Activated T-cell treated with anti-CD3 and anti-CD28 coated beads for 1 hour (primary cell): ENCODE results near the gene CDH23.

Experiments used
- DNase-seq: peaks from one replicate; pipeline ENCODE4 v3.0.0-alpha.2; 2020; ENCODE audit warnings: low read depth

CDH23 gene

DNA sequence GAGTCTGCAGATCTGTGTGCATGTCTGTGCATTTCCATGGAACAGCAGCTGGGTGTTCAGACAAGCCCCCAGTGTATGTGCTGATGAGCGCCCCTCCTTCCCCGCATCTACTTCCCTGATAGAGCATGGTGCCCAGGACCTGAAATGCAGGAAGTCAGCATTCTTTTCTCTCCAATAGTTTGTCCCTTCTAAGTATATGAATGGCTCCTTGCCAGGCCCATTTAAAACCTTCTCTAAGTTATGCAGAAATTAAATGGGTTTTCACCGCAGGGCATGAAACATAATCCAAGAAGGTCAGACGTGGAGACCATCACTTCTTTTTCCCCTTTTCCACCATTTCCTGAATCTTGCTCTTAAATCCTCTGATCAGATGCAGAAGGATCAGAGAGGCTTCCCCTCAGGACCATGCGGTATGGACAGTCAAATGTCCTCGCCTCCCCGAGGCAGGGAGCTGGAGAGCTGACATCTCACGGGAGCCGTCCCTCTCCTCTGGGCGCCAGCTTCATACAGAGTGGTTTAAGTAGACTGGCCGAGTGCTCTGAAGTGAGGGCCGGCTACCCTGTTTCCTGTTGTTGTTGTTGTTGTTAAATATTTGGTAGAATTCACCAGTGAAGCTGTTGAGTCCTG is 167.6 kb downstream of the CDH23 start:
- DNase-seq: no peak

DNA sequence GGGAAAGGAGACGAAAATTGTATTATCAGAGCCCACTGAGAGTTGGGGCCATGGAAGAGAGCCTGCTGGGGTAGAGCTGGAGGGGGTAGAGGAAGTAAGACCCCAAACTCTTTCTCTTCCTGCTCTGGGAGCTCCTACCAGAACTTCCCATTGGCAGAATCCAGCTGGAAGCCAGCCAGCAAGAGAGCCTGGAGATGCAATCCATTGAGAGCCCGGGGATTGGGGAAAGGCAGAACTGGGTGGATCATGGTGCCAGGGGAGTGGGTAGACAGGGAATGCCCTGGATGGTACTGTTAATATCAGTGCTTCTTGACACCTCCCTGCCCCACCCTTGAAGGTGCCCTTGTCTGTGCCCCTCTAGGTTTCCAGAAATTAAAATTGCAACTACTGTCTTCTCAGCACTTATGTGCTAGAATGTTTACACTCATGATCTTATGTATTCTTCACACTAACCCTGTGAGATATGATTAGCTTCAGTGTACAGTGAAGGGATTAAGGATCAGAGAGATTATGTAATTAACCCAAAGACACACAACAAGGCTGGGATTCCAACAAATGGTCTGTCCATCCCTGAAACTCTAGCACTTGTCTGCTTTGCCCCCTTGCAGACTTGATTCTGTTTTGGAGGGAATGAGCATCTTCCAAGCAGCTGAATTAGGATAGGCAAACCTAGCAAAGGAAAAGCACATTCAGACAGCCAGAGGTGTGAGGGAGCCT is 168.7 kb downstream of the CDH23 start:
- DNase-seq: no peak

DNA sequence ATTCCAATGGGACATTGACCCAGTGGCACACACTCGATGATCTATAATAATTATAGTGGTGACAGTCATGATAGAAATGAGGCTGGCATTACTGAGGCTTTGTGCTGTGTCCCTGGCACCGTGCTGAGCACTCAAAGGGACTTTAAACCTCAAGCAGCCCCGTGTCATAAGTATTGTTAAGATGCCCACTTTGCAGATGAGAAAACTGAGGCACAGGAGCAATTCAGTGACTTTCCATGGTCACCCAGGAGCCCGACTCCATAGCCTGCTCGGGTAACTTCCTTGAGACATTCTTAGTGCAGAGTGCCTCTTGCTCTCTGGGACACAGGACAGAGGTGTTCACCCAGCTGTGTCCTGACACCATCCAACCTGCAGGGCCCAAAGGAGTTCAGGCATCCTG is 170.3 kb downstream of the CDH23 start:
- DNase-seq: no peak

DNA sequence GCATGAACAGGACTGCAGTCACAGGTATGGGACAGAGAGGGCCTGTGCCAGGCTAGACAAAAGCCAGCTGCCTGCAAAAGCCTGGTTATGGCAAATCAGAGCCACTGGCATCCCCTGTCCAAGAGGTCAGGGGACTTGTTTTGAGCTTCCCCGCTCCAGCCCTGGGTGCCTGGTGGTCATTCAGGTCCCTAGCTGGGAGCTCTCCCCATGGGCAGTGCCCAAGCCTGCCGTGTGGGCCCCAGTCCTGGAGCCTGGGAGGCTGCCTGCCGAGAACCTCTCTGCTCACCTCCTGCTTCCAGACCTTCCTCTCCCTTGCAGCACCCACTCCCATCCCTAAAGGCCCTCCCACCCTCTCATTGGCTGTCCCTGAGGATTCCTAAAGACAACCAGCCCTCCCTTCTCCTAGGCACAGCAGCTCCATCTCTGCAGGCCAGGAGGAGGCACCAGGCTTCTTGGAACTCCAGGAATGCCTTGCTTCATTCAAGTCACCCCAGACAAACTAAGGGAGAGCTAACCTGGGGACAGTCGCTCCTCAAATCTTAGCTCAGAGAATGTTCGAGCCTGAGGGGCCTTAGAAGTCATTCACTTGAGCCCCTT is 172.3 kb downstream of the CDH23 start:
- DNase-seq: no peak

DNA sequence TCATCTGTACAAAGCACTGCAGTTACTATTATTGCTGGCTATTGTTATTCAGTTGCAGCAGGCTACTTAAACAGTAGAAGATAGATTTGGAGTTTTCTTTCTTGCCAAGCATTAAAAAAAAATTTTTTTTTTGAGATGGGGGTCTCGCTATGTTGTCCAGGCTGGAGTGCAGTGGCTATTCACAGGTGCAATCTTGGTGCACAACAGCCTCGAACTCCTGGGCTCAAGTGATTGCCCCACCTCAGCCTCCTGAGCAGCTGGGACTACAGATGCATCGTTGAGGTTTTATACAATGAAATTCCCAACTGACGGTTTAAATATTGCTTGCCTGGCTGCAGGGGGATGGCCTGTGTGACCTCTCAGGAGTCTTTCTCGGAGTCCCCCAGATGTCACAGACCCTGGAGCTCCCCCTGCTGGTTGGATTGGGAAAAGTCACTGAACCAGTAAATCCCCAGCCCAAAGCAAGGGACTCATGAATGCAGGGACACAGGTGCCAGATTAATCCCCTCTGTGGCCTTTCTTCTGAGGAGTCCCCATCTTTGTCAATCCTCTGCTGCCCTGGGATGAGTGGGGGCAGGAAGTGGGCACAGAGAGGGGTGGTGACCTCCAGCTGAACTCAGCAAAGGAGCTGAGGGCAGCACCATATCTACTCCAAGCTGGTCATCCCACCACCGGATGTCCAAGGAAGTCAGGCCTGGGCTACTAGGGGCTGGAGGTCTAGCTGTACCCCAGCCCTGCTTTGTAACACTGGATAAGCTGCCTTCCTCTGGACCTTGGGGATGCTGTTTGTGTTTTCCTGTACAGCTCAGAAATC is 173.3 kb downstream of the CDH23 start:
- DNase-seq: peak; percentile 79

DNA sequence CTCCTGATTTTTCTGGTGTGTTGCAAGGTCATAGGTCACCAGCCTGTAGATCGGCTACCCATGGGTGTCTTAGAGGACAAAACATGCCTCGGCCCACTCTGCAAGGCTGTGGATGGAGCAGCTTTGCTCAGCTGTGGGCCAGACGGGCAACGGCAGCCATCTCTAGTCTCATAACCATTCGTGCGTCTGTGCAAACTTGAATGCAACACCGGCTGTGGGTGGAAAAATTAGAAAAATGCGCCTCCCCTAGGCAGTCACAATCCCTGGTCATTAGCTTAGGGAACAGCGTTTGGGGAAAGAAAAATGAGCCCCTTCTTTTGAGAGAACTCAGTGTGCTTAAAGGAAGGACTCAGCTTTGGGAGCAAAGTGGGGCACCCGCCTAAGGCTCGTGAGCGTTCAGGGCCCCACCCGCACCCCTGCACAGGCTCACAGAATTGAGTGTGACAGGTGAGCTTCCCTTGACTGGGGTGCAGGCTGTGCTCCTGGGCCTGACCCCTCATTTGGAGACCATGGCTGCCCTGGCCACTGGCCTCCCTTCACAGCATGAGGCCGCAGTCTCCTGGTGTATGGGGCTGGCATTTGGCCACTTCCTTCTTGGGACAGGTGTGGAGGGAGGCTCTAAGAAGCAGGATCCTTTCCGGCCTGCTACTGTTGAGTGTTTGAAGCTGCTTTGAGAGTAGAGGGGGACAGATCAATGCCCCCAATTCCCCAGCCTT is 174.9 kb downstream of the CDH23 start:
- DNase-seq: no peak

DNA sequence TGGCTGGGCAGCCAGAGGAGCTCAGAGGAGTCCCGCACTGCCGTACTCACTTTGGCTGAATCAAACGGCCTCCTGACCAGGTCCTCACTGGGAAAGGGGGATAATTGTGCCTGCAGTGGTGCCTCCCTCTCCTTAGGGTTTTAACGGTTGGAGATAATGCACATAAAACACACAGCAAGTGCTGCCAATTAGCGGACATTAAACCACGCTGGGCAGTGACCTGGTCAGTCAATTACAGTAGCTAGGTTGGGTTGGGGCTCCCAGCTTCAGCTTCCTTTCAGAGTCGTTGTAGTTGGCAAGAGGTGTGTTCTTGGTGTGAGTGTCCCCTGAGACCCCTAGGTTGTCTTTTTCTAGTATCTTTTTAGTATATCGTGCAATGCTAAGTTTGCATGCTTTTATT is 176.2 kb downstream of the CDH23 start:
- DNase-seq: no peak

DNA sequence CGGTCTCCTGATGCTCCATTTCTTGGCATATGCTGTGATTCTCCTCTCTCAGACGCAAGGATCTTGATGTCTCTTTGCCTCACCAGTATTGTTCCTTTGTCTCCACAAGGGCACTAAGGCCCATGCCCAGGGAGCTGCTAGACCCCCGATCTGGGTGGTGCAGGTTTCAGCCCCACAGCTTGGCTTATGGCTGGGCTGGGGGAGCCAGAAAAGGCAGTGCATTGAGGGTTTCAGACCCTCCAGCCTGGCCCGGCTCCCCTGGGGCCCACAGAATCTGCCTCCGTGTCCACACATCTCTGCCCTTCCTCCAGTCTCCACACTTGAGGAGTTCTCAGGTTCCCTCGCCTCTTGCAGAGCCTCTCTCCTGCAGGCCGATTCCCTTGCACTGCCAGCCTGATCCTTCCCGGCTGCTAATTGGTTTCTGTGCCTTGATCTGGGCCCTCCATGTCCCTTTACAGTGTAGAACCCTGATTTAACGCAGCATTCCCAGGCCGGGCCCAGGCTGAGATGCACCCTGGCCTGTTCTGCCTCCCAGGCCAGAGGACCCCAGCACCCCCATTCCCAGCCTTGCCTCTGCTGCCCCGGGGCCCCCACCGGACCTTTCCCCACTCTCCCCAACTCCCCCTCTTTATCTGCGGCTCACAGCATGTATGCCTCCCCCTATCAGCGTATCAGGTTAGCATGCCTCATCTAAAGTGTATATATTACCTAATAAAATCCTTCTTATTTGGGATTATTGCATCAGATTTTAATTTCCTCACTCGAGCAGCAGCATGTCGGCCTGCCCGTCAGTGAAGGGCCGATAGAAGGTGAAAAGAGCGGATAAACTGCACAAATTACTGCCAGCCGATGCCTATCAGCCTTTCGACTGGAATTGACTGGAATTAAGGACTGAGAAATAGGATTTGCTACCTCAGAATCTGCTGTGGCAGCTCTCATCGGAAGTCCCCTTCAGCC is 177.1 kb downstream of the CDH23 start:
- no peak for DNase-seq

DNA sequence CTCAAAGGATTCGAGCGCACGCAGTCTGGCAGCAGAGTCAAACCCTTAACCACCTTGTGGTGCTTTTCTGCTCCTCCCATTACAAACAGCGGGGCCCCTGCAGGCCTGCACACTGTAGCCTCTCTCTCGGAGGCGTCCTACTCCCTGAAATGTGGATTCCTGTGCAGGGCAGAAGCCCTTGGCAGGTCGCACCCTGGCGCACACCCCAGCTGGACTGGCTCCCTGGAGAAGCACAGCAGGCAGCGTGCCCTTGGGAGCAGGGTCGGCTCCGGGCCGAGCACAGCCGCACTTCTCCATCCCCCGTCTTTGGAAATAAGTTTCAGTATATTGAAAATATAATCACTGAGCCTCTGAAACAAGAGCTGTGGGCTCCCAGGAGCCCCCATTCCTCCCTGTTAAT is 178.7 kb downstream of the CDH23 start:
- DNase-seq: no peak

DNA sequence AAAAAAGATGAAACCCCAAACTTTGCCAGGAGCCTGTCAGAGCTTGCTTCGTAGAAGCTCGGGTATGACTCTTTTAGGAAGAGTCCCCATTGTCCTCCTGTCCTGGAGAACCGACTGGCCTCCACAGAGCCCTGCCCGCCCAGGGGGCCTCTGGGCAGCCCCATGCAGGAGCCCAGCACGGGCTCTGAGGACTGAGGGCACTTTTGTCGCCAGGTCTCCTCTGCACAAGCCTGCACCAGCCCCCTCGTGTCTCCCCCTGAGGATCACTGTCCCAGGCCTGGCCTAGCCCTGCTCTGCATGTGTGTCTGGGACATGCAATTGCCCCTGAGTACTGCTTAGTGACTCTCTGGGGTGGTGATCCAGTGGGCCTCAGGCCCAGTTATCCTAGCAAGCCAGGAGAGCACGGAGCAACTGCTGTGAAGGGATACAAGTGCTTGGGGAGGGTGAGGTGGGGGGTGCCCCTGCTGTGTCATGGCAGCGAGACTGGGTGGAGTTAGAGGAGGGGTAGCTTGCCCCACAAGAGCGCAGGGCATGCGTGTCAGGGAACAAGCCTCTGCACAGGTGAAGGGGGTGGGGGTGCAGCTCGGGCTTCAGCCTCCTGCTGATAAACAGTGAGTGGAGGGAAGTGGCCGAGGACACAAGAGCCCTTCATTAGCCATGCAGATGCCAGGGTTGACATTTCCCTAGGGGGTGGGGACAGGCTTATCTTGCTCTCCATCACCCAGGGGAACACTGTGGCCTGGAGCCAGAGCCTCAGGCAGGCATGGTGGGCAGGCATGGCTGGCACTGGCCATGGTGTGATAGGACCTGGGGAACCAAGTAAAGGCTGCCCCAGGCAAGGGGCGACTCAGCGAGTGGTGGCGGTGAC is 179.4 kb downstream of the CDH23 start:
- DNase-seq: no peak

DNA sequence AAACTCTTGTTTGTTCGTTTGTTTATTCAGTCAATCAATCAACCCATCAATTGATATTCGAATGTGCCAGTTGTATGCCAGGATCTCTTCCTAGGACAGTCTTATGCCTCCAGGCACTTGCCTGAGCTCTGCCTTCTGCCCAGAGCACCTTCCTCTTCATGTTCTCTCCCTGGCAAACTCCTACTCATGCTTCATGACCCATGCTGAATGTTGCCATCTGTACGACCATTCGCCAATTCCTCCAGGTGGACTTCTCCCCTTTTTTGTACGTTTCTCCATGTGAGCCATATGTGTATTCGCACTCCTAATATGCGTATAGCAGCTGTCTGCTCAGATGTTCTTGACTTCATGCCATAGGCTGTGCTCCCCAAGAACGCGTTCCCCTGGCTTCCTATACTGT is 180.1 kb downstream of the CDH23 start:
- DNase-seq: no peak

DNA sequence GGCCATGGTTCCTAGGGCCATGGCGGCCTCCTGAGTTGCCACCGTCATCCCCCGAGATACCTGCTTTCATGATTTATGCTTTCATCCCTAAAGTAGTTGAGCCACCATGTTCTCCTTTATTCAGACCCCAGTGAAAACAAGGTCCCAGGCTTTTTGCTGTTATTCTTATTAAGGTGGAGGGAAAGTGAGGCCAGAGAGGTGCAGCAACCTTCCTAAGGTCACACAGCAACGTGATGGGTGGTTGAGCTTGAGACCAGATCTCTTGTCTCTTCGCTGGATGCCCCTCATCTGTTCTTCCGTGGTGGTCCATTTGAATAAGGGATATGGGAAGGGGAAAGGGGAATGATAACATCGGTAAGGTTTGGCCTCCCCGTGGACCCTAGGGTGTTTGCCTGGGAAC is 180.6 kb downstream of the CDH23 start:
- no peak for DNase-seq

DNA sequence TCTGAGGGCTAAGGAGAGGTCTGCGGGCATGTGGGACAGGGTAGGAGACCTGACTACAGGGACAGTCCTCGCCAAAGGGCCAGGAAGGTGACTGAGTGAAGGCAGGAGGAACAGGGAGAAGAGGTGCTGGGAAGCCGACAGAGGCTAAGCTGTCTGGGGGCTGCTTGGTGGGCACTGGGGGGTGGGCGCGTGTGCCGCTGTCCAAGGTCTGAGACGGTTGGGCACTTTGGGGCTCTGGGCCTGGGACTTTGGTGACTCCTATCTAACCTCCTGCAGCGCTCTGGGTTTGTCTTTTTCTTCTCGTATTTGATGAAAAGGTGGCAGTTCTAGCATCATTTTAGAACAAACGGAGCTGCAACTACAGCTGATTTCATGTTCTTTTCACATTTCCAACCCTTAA is 181.3 kb downstream of the CDH23 start:
- DNase-seq: no peak

DNA sequence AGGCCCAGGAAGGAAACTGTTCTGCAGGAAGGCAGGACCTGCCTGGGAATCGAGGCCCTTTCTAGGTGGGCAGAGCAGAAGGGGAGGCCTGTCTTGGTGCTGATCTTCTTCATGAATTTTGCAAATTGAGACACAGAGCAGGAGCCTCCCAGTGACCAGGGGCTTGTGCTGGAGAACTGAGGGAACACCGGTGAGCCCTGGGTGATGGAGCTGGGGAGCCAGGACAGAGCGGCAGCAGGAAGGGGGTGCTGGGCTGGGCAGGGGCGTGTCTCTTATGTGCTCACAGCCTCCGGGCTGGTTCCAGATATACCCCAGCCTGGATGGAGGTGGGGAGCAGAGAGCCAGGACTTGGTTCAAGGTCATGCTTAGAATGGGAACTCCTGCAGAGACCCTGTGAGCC is 182.9 kb downstream of the CDH23 start:
- no peak for DNase-seq

DNA sequence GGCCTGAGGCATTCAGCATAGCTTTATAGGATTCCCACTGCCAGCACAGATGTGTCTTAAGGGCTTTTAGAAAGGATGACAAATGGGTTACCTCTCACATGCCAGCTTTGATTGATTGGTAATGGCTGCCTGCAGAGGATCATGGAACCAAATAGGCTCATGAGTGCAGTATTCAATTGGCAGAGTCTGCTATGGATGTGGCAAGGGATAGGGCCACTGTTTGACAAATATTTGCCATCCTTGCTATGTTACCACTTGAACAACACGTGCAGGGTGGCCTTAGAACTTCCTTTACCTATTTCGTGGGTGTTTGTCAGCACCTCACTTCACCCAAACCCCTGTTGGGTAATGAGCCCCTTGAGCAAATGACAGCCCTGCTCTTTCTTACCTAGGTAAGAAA is 183.7 kb downstream of the CDH23 start:
- DNase-seq: no peak

DNA sequence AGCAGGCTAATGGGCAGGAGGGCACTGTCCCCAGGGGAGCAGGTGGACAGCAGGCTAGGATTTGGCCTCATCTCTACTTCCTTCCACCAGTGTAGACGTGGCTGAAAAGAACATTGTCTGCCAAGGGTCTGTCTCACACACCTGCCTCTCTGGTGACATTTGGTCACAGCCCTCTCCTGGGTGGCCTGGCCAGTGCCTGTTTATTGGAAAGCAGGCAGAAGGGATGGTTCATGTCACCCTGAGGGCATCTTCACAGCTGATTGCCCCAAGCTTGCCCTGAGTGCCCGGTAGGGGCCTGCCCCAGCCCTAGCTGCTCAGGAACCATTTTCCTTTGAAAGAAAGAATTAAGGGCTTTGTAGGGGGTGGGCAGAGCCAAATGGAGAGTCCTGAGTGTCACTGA is 184.2 kb downstream of the CDH23 start:
- DNase-seq: no peak

DNA sequence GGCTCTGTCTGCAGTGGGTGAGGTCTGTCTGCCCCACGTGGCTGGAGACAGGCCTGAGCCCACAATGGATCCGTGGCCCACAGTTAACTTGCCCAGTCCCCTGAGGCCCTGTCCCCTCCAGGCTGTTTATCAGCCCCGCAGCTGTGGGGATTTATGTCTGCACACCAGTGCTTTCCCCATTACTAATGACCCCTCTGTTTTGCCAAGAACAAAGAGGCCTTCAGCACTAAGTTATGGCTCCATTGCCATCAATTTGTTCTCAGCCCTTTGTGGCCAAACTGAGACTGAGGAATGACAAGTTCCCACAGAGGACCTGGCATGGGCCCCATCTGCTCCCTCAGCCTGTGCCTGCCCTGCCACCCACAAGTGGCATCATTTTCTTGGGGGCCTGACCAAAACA is 184.7 kb downstream of the CDH23 start:
- no peak for DNase-seq

DNA sequence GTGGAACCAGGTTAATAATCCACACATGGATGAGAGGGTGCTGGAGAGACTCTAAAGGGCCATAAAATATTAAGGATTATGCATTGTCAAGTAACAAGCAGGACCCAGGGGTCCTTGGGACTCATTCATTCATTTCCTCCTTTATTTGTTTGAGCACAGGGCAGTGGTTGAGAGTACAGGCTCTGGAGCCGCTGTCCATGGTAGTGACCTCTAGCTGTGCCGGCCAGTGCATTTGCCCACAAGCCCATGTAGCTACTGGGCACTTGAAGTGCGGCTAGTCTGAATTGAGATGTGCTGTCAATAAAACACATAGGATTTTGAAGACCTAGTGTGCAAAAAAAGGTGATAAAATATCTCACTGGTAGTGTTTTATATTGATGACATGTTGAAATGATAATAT is 185.3 kb downstream of the CDH23 start:
- DNase-seq: no peak

DNA sequence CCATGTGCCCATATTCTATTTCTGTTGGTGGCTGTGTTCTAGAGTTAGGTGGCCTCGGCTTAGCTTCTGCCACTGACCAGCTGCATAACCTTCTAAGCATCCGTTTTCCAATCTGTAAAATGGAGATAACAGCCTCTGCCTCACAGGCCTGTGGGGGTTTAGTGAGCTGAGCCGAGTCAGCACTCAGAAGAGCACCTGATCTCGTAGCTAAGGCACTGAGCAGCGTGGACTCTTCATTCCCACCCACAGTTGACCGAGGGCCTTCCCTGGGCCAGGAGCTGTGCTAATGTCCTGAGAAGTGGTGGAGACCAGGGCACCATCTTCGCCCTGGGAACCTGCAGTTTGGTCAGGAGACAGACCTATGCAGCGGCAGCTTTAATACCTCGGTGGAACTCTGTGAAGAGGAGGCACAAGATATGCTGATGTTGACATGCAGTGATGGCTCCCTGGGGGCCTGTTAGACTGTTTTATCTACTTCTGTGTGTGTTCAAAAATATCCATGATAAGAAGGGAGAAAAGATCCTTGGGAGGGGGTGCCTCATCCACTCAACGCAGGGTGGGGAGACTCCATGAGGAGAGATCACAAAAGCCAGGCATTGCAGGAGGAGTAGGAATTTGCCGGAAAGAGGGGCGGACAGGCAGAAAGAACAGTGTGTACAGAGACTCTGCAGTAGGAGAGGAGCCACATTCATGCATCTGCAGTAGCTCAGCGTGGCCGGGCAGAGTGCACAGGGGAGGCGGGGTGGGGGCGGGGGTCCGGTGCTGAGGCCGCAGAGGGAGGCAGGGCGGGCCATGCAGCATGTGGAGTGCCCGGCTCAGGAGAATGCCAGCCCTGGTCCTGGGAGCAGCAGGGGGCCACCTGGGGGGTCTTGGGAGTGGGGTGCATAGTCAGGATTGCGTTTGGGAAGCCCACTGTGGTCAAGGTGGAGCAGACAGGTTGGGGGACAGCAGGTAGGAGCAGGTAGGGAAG is 186.1 kb downstream of the CDH23 start:
- DNase-seq: no peak
